ENCODE measurements around the gene ITPR1.
A peak's percentile ranks its signal among the peaks of the same experiment; 100 is the strongest.

Gene ITPR1

GRCh38 chr3:4531478-4532025 lies 38.4 kb downstream of the ITPR1 start (continued):
- no peak for TF ChIP-seq ZNF488 (tag by site-specific recombination; IDR thresholded peaks at IDR 0.05)
- TF ChIP-seq ZBTB17 (tag by site-specific recombination; IDR thresholded peaks at IDR 0.05) = peak; percentile 87
- TF ChIP-seq ZBTB20 (tag by site-specific recombination; IDR thresholded peaks at IDR 0.05) = peak; percentile 99

GRCh38 chr3:4532535-4533112 lies 39.5 kb downstream of the ITPR1 start:
- H3K36me3 ChIP-seq (ENCODE audit: control insufficient read depth in 2 of 2, insufficient read depth in 1 of 2, low read length in 2 of 2) = no peaks in the 10 kb centered on the region
- H3K4me1 ChIP-seq (ENCODE audit: control insufficient read depth, insufficient read depth, low read length) = peaks cover 21% of the 10 kb centered on the region
- POLR2A ChIA-PET = no interaction called here
- H3K27ac ChIP-seq (ENCODE audit: extremely low read depth, low read depth, low read length) = no peak overlapping the region
- no peaks in the 10 kb centered on the region for H3K9me3 ChIP-seq (ENCODE audit: control insufficient read depth, insufficient read depth, low read depth, low read length)
- H3K4me3 ChIP-seq (ENCODE audit: low read depth, low read length) = no peak overlapping the region
- CTCF ChIA-PET = interaction anchor here (0.6 to 1.1 kb wide), 3 partner anchors 17 to 40 kb away, joined by 3 read pairs; no protein-coding TSS in a partner anchor
- TF ChIP-seq KLF17 (tag by site-specific recombination; IDR thresholded peaks at IDR 0.05) (no peak), ZXDB (tag by site-specific recombination; IDR thresholded peaks at IDR 0.05) (no peak), PRDM6 (tag by site-specific recombination; IDR thresholded peaks at IDR 0.05) (peak; percentile 66), SP3 (tag by site-specific recombination; IDR thresholded peaks at IDR 0.05) (no peak), GLI4 (tag by site-specific recombination; IDR thresholded peaks at IDR 0.05) (no peak), ZNF221 (tag by site-specific recombination; IDR thresholded peaks at IDR 0.05; ENCODE audit: borderline replicate concordance) (no peak), ZSCAN16 (tag by site-specific recombination; IDR thresholded peaks at IDR 0.05) (no peak), ZBTB44 (tag by site-specific recombination; IDR thresholded peaks at IDR 0.05) (0 out of 2 replicates have a peak, but pooled peaks have one; percentile 46), ZBTB20 (tag by site-specific recombination; IDR thresholded peaks at IDR 0.05) (peak; percentile 59; the same call in 1 of the 2 replicates), ZBTB17 (tag by site-specific recombination; IDR thresholded peaks at IDR 0.05) (peak; percentile 76), YY2 (tag by site-specific recombination; IDR thresholded peaks at IDR 0.05) (no peak), OSR2 (tag by site-specific recombination; IDR thresholded peaks at IDR 0.05) (peak; percentile 91), HIC1 (tag by site-specific recombination; IDR thresholded peaks at IDR 0.05) (0 out of 2 replicates have a peak, but pooled peaks have one; percentile 11), SCRT1 (tag by site-specific recombination; IDR thresholded peaks at IDR 0.05; ENCODE audit: borderline replicate concordance) (no peak), HOXD13 (CRISPR knock-in tag; IDR thresholded peaks at IDR 0.05; ENCODE audit: borderline replicate concordance) (no peak), ZNF398 (tag by site-specific recombination; IDR thresholded peaks at IDR 0.05) (no peak), MZF1 (tag by site-specific recombination; IDR thresholded peaks at IDR 0.05; ENCODE audit: borderline replicate concordance) (peak; percentile 92; the same call in 1 of the 2 replicates), IKZF3 (tag by site-specific recombination; IDR thresholded peaks at IDR 0.05) (peak; percentile 21; the same call in 1 of the 2 replicates), PATZ1 (tag by site-specific recombination; IDR thresholded peaks at IDR 0.05) (no peak), ZNF335 (tag by site-specific recombination; conservative IDR thresholded peaks at IDR 0.05) (peak; percentile 54; the same call in 1 of the 2 replicates), ZBTB8A (tag by site-specific recombination; IDR thresholded peaks at IDR 0.05) (no peak)

All from HEK293 (cell line).